ENCODE measurements around the gene POGZ. TPM values are rescaled to one million over a fixed set of nuclear protein-coding genes. Genes with fewer than 3 reads are reported as not detected.
A peak's percentile ranks its signal among the peaks of the same experiment; 100 is the strongest.

The POGZ gene
- total RNA-seq, 1 donor from 2014 or later: 96.3 TPM

GRCh38 chr1:151416231-151416630, 43.1 kb downstream of the POGZ start:
- Histone ChIP-seq H3K9me3 (no peaks in the 10 kb centered on the region), H3K27ac (no peak overlapping the region), H3K36me3 (peaks cover 95% of the 10 kb centered on the region), H3K4me1 (no peaks in the 10 kb centered on the region), H3K27me3 (no peaks in the 10 kb centered on the region), H3K4me3 (no peak overlapping the region)
- peak; percentile 49 for ATAC-seq
- DNase-seq: no peak
- TF ChIP-seq CTCF (IDR thresholded peaks at IDR 0.05): no peak
- intact Hi-C loops (cut with DNase I): no loop called here

- intact Hi-C loops (cut with DNase I): no loop called here
- peaks cover 98% of the 10 kb centered on the region for H3K36me3 ChIP-seq
These were observed 47.4 kb downstream of the POGZ start for GRCh38 chr1:151411884-151412283.

GRCh38 chr1:151408891-151409290, 50.4 kb downstream of the POGZ start:
- no peaks in the 10 kb centered on the region for H3K27me3 ChIP-seq
- H3K27ac ChIP-seq: no peak overlapping the region
- H3K4me3 ChIP-seq: no peak overlapping the region
- no peaks in the 10 kb centered on the region for H3K4me1 ChIP-seq
- intact Hi-C loops (cut with DNase I): no loop called here
- ATAC-seq: no peak
- no peak for TF ChIP-seq CTCF (IDR thresholded peaks at IDR 0.05)
- no peaks in the 10 kb centered on the region for H3K9me3 ChIP-seq
- peaks cover 97% of the 10 kb centered on the region for H3K36me3 ChIP-seq
- no peak for DNase-seq

More at GRCh38 chr1:151411884-151412283, 47.4 kb downstream of the POGZ start:
- Histone ChIP-seq H3K9me3 (no peaks in the 10 kb centered on the region), H3K27ac (no peak overlapping the region), H3K27me3 (no peaks in the 10 kb centered on the region), H3K4me3 (no peak overlapping the region), H3K4me1 (no peaks in the 10 kb centered on the region)
- ATAC-seq: no peak
- no peak for DNase-seq
- TF ChIP-seq CTCF (IDR thresholded peaks at IDR 0.05): no peak

DNA sequence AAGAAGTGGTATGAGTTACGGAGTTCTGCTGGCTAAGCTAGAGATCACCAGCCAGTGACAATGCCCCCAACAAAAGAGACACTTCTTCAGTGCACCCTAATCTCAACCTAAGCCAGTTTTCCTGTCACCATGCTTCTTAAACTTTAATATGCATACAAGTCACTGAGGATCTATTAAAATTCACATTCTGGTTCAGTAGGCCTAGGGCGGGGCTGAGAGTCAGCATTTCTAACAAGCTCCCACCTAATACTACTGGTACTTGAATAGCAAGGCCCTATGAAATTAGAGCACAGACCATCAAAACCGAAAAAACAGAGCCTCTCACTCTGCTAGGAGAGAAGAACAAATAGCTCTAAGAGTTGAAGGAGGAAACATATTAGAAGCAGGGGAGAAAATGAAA, 52.0 kb downstream of the POGZ start:
- ATAC-seq: no peak

DNA sequence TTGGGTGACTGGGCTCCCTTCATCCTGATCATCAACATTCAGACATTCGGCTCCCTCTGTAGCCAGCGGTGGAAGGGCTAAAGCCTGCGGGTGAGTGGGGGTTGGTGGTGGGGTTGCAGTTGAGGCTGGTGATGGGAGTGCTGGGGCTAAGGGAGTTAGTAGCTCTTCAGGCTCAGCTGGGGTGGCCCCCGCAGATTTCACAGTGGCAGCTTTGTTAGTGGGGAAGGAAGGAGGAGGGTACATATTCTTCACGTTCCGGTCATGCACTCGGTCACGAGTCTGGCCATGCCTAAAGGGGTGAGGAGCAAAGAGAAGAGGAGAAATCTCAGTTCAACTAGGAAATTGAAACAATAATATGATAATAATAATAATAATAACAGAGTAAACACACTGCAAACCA, 53.1 kb downstream of the POGZ start:
- H3K27me3 ChIP-seq: no peaks in the 10 kb centered on the region
- TF ChIP-seq CTCF (IDR thresholded peaks at IDR 0.05): no peak
- ATAC-seq: no peak
- intact Hi-C loops (cut with DNase I): no loop called here
- no peaks in the 10 kb centered on the region for H3K9me3 ChIP-seq
- H3K4me3 ChIP-seq: no peak overlapping the region
- H3K36me3 ChIP-seq: peaks cover 98% of the 10 kb centered on the region
- H3K4me1 ChIP-seq: no peaks in the 10 kb centered on the region
- H3K27ac ChIP-seq: no peak overlapping the region
- no peak for DNase-seq

More for the DNA sequence above, 52.0 kb downstream of the POGZ start:
- no peaks in the 10 kb centered on the region for H3K9me3 ChIP-seq
- TF ChIP-seq CTCF (IDR thresholded peaks at IDR 0.05): no peak
- no peak overlapping the region for H3K4me3 ChIP-seq
- H3K27ac ChIP-seq: no peak overlapping the region
- intact Hi-C loops (cut with DNase I): no loop called here
- DNase-seq: no peak
- H3K27me3 ChIP-seq: no peaks in the 10 kb centered on the region
- peaks cover 98% of the 10 kb centered on the region for H3K36me3 ChIP-seq
- no peaks in the 10 kb centered on the region for H3K4me1 ChIP-seq
